GM21423 (cell line): ENCODE data around the gene CPSF7.

Source experiments
- ATAC-seq: cut with Tn5 transposase; IDR thresholded peaks from one replicate; pipeline ENCODE4 v1.9.1; 2021; ENCODE audit warnings: mild to moderate bottlenecking, moderate library complexity; ENCODE audit not compliant: unreplicated experiment

Gene CPSF7

DNA sequence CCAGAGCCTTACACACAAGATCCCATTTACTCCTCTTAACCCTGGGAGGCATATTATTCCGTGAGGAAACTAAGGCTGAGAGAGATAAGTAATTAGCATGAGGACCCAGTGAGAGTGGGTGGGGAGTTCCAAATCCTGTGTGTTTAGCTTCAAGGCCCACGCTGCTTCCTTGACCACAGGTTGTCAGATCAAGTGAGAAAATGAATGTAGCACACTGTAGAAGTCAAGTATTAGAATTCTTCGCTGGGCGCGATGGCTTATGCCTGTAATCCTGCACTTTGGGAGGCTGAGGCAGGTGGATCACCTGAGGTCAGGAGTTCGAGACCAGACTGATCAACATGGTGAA, 71.9 kb downstream of the CPSF7 start:
- ATAC-seq: no peak

DNA sequence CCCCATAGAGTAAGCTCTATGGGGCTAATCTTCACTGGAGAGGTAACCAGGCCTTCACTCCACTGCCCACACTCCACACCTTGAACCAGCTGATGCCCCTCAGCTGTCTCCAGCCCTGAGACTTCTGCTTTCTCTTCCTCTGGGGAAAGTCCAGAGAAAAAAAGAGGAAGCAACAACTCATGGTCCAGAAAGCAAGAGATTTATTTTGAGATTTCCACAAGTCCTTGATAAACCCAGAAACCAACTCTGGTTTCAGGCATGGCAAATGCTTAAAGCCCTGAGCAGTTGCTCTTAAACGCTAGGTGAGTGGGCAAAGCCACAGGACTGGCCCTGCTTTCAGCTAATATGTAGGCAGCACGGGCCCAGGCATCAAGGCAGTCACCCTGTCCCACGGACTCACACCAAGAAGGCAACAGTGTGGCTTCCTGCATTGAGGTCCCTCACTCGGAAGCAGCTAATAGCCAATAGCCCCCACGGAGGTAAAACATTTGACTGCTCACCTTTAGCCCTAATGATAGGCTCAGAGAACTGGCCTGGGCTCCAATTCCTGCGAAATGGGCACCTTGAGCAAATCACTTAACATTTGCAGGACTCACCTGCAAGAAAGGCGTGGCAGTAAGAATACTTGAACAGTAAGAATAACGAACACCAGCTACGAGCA, 72.4 kb downstream of the CPSF7 start:
- ATAC-seq: peak; percentile 58

DNA sequence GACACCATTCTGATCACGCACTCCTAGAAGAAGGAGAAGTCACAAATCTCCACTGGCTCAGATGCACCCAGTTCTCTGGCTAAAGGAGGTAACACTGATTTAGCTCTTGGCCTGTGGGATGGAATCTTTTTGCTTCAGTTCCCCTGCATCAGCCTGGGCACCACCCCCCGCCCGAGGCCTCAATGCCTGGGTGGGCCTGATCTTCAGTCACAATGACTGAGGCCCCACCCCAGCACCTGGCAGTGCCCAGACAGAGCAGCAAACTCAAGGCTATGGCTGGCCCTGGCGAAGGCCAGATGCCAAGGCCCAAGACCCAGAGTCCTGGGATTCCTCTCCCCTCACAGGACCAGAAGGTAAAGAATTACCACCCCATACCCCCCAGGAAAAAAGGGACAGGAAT, 73.1 kb downstream of the CPSF7 start:
- no peak for ATAC-seq

DNA sequence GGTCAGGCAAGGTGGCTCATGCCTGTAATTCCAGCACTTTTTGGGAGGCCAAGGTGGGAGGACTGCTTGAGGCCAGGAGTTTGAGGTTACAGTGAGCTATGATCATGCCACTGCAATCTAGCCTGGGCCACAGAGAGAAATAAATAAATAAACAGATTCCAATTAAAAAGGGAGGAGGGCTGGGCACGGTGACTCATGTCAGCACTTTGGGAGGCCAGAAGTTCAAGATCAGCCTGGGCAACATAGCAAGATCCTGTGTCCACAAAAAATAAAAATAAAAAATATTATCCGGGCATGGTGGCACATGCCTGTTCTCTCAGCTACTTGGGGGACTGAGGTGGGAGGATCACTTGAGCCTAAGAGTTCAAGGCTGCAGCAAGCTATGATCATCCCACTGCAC, 75.6 kb downstream of the CPSF7 start:
- ATAC-seq: no peak

DNA sequence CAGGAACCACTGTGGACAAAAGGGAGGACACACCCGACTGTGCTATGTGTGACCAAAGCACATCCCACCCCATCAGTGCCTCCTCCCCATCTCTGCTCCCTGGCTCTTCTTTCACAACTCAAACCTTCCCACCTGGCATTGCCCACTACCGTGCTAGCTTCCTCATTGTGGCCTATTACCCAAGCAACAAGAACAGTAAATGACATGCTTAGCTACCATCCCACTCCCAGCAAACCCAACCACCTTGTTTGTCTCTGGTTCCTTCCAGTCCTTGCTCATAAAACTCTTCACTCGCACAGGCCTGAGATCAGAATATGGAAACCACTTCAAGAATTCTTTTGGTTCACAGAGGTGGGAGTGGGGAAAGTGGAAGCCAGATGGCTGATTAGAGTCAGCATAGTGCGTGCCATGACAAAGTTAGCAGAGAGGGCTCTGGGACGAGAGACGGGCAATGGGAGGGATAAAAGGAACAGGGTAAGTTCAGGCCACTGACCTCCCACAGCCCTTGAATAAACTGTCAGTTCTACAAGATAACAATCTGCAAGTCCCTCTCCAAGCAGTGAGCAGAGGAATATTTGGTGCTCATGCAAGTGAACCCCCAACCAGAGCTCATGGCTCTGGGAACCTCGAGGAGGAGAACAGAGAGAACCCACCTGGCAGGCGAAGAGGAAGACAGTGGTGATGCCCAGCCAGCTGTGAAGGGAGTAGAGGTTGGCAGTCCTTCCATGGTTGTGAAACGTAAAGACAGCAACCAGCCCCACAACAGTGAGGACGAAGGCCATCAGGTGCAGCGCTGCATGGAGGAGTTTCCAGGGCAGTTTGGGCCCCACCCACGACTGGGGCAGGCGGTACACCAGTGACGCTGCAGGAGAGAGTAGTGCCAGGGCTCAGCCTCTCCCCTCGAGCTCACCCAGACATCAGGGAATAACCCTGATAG, 76.4 kb downstream of the CPSF7 start:
- ATAC-seq: no peak
